ENCODE results near the gene ATP1B1.

ATP1B1 gene

GRCh38 chr1:169107603-169108208 lies 1.2 kb downstream of the ATP1B1 start:
- H3K4me3 ChIP-seq (ENCODE audit: low read depth, low read length): peak overlapping the region; percentile 57
- TF ChIP-seq CTCF (IDR thresholded peaks at IDR 0.05; ENCODE audit: low read depth, low read length): no peak
- DNase-seq (ENCODE audit: low read depth, low spot score): peak; percentile 51
- in situ Hi-C loops (cut with HindIII; ENCODE audit: low sequenced_read_pairs): no loop called here

GRCh38 chr1:169108223-169108622 lies 1.7 kb downstream of the ATP1B1 start:
- in situ Hi-C loops (cut with HindIII; ENCODE audit: low sequenced_read_pairs): no loop called here
- no peak for DNase-seq (ENCODE audit: low read depth, low spot score)
- H3K4me3 ChIP-seq (ENCODE audit: low read depth, low read length): peak overlapping the region; percentile 57
- no peak for TF ChIP-seq CTCF (IDR thresholded peaks at IDR 0.05; ENCODE audit: low read depth, low read length)

GRCh38 chr1:169108863-169109560 lies 2.5 kb downstream of the ATP1B1 start:
- peak overlapping the region; percentile 57 for H3K4me3 ChIP-seq (ENCODE audit: low read depth, low read length)
- peak; percentile 28 for TF ChIP-seq CTCF (IDR thresholded peaks at IDR 0.05; ENCODE audit: low read depth, low read length)
- DNase-seq (ENCODE audit: low read depth, low spot score): no peak
- in situ Hi-C loops (cut with HindIII; ENCODE audit: low sequenced_read_pairs): no loop called here

- in situ Hi-C loops (cut with HindIII; ENCODE audit: low sequenced_read_pairs): no loop called here
- DNase-seq (ENCODE audit: low read depth, low spot score): peak; percentile 87
- no peak for TF ChIP-seq CTCF (IDR thresholded peaks at IDR 0.05; ENCODE audit: low read depth, low read length)
- peak overlapping the region; percentile 57 for H3K4me3 ChIP-seq (ENCODE audit: low read depth, low read length)
Observed at GRCh38 chr1:169109561-169110134, 3.2 kb downstream of the ATP1B1 start.

- in situ Hi-C loops (cut with HindIII; ENCODE audit: low sequenced_read_pairs): no loop called here
- TF ChIP-seq CTCF (IDR thresholded peaks at IDR 0.05; ENCODE audit: low read depth, low read length): no peak
- peak overlapping the region; percentile 21 for H3K4me3 ChIP-seq (ENCODE audit: low read depth, low read length)
- no peak for DNase-seq (ENCODE audit: low read depth, low spot score)
Observed at GRCh38 chr1:169110236-169110635, 3.7 kb downstream of the ATP1B1 start.

- no peak overlapping the region for H3K4me3 ChIP-seq (ENCODE audit: low read depth, low read length)
- TF ChIP-seq CTCF (IDR thresholded peaks at IDR 0.05; ENCODE audit: low read depth, low read length): no peak
- in situ Hi-C loops (cut with HindIII; ENCODE audit: low sequenced_read_pairs): no loop called here
- no peak for DNase-seq (ENCODE audit: low read depth, low spot score)
Observed at GRCh38 chr1:169110689-169111447, 4.4 kb downstream of the ATP1B1 start.

Data from astrocyte of the spinal cord (primary cell).